IMR-90 (cell line): ENCODE results near the gene PSMB5.

Experiments used
- BHLHE40 ChIP-seq: fragments of 150-350 bp; IDR thresholded peaks from 2 replicates; pipeline ENCODE4 v1.6.1; 2016; ENCODE audit warnings: mild to moderate bottlenecking, low read depth, low read length
- CEBPB ChIP-seq: IDR thresholded peaks from 2 replicates; pipeline ENCODE4 v1.6.1; 2012; ENCODE audit warnings: low read depth, low read length, improper control_type of control experiment
- CHD1 ChIP-seq: IDR thresholded peaks from 2 replicates; pipeline ENCODE4 v1.6.1; 2012; ENCODE audit warnings: low read depth, low read length, improper control_type of control experiment
- CTCF ChIP-seq: conservative IDR thresholded peaks from 2 replicates; pipeline ENCODE4 v1.5.1; 2012; ENCODE audit warnings: mild to moderate bottlenecking, low read depth, low read length, improper control_type of control experiment
- ELK1 ChIP-seq: fragments of 150-350 bp; IDR thresholded peaks from 2 replicates; pipeline ENCODE4 v1.6.1; 2016; ENCODE audit warnings: low read depth, mild to moderate bottlenecking, low read length, moderate library complexity, borderline replicate concordance
- MAFK ChIP-seq: IDR thresholded peaks from 2 replicates; pipeline ENCODE4 v1.6.1; 2012; ENCODE audit warnings: low read depth, low read length, improper control_type of control experiment
- MXI1 ChIP-seq: IDR thresholded peaks from 2 replicates; pipeline ENCODE4 v1.6.1; 2012; ENCODE audit warnings: low read depth, mild to moderate bottlenecking, low read length, moderate library complexity, borderline replicate concordance
- NFE2L2 ChIP-seq: fragments of 150-350 bp; IDR thresholded peaks from 2 replicates; pipeline ENCODE4 v1.6.1; 2016; ENCODE audit warnings: low read depth, mild to moderate bottlenecking, low read length
- POLR2A ChIP-seq: IDR thresholded peaks from 2 replicates; pipeline ENCODE4 v1.6.1; 2012; ENCODE audit warnings: mild to moderate bottlenecking, low read depth, low read length
- RAD21 ChIP-seq: IDR thresholded peaks from 2 replicates; pipeline ENCODE4 v1.6.1; 2012; ENCODE audit warnings: low read length, improper control_type of control experiment
- USF2 ChIP-seq: fragments of 150-350 bp; IDR thresholded peaks from 2 replicates; pipeline ENCODE4 v1.6.1; 2017; ENCODE audit warnings: mild to moderate bottlenecking, antibody characterized with exemption, low read length, low read depth

GRCh38 chr14:23008831-23009230, 25.9 kb downstream of the PSMB5 start:
- TF ChIP-seq MAFK (no peak), CTCF (no peak), BHLHE40 (no peak), NFE2L2 (no peak), POLR2A (no peak), MXI1 (no peak), CEBPB (no peak), RAD21 (no peak), CHD1 (no peak), USF2 (no peak), ELK1 (no peak)
